HPDE6-E6E7 (cell line): Measurements from ENCODE around the gene ALPL.

Experiments
- DNase-seq: peaks from one replicate; pipeline ENCODE4 v3.0.0; 2011; ENCODE audit warnings: missing footprints; ENCODE audit errors: extremely low spot score

Gene ALPL

DNA sequence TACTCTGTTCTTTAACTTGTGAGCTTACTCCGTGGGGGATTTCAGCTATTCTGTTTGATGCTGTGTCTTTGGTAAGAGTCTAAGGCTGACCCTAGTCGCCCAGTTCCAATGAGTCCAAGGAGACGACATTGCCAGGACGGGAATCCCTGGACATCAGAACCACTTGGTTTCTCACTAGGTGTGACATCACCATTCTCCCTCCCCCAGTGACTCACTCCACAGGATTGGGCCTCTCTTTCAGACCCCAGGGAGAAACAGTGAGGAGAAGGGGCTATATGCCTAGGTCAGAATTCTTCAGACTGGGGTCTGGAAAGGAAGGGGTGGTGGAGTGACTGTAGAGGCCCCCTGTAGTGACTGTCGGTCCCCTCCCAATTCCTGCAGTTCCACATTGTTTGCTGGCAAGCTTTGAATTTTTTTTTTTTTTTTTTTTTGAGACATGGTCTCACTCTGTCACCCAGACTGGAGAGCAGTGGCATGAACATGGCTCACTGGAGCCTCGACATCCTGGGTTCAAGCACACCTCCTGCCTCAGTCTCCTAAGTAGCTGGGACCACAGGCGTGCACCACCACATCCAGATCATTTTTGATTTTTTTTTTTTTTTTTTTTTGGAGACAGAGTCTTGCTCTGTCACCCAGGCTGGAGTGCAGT, 21.3 kb downstream of the ALPL start:
- DNase-seq = no peak

- DNase-seq = no peak
Observed at GRCh38 chr1:21531241-21531640, 22.0 kb downstream of the ALPL start.

DNA sequence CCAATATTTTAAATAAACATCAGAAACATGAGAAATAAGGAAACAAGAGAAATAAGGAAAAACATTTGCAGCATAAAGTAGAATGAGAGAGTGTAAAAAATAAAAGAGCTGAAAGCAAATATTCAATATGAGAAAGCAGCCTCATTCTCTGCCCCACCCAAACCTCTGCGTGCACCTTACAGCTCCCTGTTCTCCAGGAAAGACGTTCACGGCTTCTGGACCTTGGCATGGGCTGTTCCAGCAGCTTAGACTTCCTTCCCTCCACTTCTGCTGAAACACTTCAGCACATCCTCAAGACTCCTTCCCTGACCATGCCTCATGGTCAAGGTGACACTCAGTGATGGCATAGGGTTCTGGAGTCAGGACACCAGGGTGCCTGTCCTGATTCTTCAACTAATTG, 23.3 kb downstream of the ALPL start:
- no peak for DNase-seq

GRCh38 chr1:21532992-21533534, 23.8 kb downstream of the ALPL start:
- DNase-seq = no peak

DNA sequence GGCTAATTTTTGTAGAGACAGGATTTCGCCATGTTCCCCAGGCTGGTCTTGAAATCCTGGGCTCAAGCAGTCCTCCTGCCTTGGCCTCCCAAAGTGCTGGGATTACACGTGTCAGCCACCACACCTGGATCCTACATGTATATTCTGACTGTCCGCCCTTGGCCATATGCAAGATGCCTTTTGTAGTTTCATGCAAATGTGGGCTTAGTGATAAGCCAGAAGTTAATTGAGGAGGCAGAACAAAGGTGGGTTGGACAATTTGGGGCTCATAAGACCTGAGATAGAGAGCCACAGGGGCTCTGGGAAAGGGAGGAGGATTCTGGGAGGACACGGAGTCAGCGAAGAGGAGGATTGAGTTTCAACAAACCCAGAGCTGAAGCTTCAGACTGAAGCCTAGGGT, 24.9 kb downstream of the ALPL start:
- DNase-seq = no peak

DNA sequence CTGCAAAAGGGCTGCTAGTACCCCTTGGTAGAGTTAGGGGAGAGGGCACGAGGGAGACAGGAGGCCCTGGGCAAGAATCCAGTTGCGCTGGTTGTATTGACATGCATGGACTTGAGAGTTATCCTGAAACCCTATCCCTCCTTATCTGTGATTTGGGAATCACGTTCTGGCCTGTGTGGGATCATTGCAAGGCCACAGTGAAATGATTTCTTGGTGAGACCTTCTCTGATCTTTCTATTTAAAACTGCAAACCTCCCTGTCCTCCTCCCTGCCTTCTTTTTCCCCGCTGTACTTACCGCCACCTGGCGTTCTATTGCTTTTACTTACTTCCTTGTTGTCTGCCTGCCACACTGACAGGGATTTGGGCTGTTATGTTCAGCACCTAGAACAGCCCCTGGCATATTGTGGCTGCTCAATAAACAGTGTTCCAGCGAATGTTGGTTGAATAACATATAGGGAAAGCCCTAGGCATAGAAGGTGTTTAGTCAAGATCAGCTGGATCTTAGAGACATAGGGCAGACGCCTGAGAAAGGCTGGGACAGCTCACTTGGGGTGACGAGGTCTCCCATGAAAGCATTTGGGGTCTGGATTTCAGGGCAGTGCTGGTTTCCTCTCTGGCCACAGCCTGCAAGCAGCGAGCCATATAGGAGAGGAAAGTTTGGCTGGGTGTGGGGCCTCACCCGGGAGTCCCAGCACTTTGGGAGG, 25.6 kb downstream of the ALPL start:
- DNase-seq = peak; percentile 81

DNA sequence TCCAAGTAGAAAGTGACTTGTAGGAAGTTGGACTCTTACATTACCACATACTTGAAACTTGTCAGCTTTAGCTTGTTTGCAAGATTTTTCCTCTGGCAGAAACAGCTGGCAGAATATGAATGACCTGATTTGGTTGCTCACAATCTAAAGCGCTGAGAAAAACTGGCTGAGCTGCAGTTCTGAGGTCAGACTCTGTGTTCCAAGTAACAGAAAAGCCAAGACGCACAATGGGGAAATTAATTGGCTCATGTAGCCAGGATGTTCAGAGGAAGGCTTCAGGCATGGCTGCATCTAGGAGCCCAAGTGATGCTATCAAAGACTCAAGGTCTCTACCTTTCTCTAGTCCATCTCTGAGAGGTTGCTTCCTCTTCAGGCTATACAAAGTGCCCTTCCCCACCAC, 27.0 kb downstream of the ALPL start:
- DNase-seq = no peak

DNA sequence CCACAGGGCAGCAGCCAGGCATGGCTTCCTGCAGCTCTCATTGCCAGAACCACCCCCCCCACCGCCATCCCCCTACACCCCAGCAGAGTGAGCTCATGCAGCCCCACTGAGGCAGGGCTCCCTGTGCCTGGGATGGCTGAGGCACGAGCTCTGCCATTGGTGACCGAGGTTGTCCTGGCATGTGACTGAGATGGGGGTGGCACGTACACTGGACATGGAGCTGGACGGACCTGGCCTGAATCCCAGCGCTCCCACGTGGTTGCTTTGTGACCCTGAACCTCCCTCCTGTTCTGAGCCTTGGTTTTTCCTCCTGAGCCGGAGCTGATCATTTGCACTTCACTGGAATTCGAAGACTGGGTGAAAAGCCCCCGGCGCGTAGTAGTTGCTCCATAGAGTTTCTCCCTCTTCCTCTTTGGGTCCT, 28.3 kb downstream of the ALPL start:
- no peak for DNase-seq

DNA sequence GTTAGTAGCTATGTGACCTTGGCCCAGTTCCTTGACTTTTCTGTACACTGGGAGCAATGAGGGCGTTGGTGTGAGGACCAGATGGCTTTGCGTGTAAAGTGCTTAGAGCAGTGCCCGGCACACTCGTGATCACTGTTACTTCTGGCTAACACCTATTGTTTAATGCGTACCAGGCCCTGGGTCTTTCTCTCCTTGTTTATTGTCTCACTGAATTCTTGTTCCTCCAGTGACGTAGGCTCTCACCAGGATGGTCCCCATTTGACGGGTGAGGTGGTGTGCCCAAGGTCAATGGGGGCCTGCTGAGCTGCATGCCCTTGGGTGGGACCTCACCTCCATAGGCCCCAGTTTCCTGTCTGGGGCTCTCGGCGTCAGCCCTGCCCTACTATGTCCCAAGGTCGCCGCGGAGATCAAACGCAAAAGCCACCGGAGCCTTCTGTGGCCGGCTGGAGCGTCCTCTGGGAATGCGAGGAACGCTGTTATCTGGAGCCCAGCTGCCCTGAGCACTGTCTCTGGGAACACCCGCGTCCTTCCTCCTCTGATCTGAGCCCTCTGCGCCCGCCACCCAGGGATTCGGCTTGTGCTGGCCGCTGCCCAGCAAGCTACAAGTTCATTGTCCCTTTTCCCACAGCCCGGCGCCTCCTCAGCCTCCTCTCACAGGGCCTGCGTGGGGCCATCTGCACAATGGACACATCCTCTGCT, 28.9 kb downstream of the ALPL start:
- DNase-seq = no peak

- DNase-seq = no peak
Observed at GRCh38 chr1:21539933-21540332, 30.7 kb downstream of the ALPL start.

- no peak for DNase-seq
Observed at GRCh38 chr1:21541329-21541728, 32.1 kb downstream of the ALPL start.

DNA sequence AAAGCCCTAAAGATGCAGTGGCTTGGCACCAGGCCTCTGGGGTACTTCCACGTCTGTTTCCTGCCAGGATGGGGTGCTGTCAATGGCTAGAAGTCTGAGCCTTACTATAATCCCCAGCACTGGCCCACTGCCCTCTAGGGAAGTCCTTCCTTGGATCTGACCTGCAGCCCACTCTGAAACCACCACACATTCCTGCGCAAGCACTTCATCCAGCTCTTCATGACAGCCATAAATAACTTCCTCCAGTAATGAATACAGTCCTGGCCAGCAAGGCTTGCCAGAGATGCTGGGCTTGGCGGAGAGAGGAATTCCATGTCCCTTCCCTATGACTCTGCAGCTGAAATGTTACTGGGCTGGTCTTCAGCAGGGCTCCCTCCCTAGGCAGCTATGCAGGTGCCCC, 32.6 kb downstream of the ALPL start:
- DNase-seq = no peak

DNA sequence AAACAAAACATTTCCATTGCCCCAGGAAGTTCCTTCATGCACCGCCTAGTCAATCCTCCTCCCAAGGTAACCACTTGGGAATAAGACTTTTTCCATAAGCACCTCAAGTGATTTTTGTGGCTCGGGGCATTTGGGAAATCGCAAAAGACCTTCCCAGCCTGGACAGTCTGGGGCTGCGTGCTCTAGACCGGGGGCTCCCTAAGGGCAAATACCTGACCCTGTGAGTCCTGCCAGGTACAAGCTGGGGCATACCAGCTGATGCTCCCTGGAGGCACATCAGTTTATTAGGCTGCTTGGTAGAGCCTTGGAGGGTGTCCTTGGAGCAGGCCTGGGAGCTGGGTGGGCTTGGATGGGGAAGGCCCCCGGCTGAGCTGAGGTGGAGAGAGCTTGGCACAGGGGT, 34.4 kb downstream of the ALPL start:
- DNase-seq = no peak

- DNase-seq = no peak
Observed at GRCh38 chr1:21544095-21544494, 34.9 kb downstream of the ALPL start.

GRCh38 chr1:21546122-21546825, 37.1 kb downstream of the ALPL start:
- no peak for DNase-seq

- no peak for DNase-seq
Observed at GRCh38 chr1:21547876-21548275, 38.7 kb downstream of the ALPL start.

DNA sequence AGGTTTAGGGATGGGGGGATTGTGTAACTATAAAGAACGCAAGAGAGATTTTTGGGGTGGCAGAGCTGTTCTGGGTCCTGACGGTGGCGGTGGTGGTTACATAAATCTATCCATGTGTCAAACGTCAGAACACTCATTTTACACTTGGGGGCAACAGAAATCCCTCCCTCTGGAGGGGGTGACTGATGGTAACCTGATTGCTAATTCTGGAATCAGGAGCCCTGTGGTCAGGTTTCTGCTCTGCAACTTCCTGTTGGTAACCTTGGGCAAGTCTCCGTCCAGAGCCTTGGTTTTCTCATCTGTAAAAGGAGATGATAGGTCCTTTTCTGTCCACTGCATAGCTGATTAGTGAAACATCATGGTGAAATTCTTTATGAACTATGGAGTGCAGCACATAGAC, 40.9 kb downstream of the ALPL start:
- no peak for DNase-seq

- no peak for DNase-seq
Observed at GRCh38 chr1:21550866-21551475, 41.7 kb downstream of the ALPL start.

- no peak for DNase-seq
Observed at GRCh38 chr1:21552715-21553114, 43.5 kb downstream of the ALPL start.

DNA sequence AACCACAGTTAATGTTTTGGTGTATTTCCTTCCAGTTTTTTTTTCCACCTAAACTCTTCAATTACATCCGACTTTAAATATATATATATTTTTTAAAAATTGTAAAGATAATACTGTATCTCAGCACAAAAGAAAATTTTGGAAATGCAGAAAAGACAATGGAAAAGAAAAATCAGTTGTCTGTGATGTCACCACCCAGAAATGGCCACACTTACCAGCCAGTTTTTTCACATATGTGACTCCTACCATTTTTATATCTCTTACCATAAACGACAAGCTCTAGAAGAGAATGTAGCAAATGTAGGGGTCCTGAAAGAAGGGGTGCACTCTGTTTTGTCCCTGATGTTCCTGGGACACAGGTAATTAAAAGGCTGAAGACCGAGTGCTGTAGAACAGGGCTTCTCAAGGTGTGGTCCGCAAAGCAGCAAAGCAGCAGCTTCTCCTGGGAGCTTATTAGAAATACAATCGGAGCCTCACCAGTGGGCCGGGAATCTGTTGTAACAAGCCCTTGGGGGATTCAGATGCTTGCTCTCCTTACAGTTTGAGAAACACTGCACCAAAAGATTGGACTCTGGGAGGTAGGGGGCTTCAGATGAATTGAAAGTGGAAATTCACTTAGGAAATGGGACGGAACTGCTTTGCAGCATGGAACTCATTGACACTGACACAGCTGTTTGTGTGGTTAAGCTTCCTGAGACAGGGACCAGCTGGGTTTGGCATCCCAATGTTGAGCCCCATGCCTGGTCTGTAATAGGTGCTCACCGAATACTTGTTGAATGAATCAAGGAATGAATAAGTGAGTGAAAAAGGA, 44.1 kb downstream of the ALPL start:
- no peak for DNase-seq
